Activated naive CD4-positive, alpha-beta T cell treated with anti-CD3 and anti-CD28 coated beads, Interleukin-2, amount 10 ng/mL, durations not matched to agents 5 hours and 36 hours (primary cell): ENCODE results near the gene AHR. TPM values are rescaled to one million over a fixed set of nuclear protein-coding genes. Genes with fewer than 3 reads are reported as not detected.

Experiments
- total RNA-seq, 2 experiments: library from RNA; stranded (reverse); gene quantifications; one replicate each; pipeline ENCODE4 v1.2.3, GENCODE V29; 2021

AHR gene
- 10 to 100 TPM; 50.9 to 51.5 TPM for total RNA-seq

GRCh38 chr7:17298102-17298839 is at the start of gene AHR:
TSS of gene AHR (plus strand) at chr7:17298652. CDS start at chr7:17299265, 613 bp downstream.

